OCI-LY1 (cell line): ENCODE data around the gene GIMAP1.
"Not testable (repeated sequence)": the region's sequence is repeated elsewhere in the genome, so short reads cannot be mapped to it uniquely, and the experiment has no call there.

Experiments used
- H2AFZ ChIP-seq: fragments of 200-600 bp; sonication (generic), shearing (Covaris generic); 2 replicates; pipeline ENCODE4 v1.6.0; 2014; ENCODE audit warnings: antibody characterized with exemption, mild to moderate bottlenecking, low read length
- H3F3A ChIP-seq: fragments of 200-600 bp; sonication (generic), shearing (Covaris generic); 2 replicates; pipeline ENCODE4 v1.6.0; 2014; ENCODE audit warnings: mild to moderate bottlenecking, antibody characterized with exemption, low read length, moderate library complexity; ENCODE audit not compliant: insufficient read depth
- H3K27ac ChIP-seq: fragments of 200-600 bp; sonication (generic); 2 replicates; pipeline ENCODE4 v1.5.1; 2014; ENCODE audit warnings: low read length, mixed run types, mild to moderate bottlenecking, low read depth; ENCODE audit not compliant: poor library complexity, severe bottlenecking
- H3K27me3 ChIP-seq: fragments of 200-600 bp; sonication (generic); 2 replicates; pipeline ENCODE4 v1.6.0; 2014; ENCODE audit warnings: antibody characterized with exemption, mild to moderate bottlenecking, low read length, moderate library complexity; ENCODE audit not compliant: insufficient read depth
- H3K36me3 ChIP-seq: fragments of 200-600 bp; sonication (generic); 2 replicates; pipeline ENCODE4 v1.6.1; 2014; ENCODE audit warnings: mild to moderate bottlenecking, antibody characterized with exemption, low read length, moderate library complexity, mixed read lengths; ENCODE audit not compliant: insufficient read depth
- H3K4me1 ChIP-seq: fragments of 200-600 bp; sonication (generic); 2 replicates; pipeline ENCODE4 v1.5.1; 2014; ENCODE audit warnings: mild to moderate bottlenecking, low read length, moderate library complexity; ENCODE audit not compliant: insufficient read depth, severe bottlenecking
- H3K4me2 ChIP-seq: fragments of 200-600 bp; sonication (generic), shearing (Covaris generic); 2 replicates; pipeline ENCODE4 v1.6.1; 2014; ENCODE audit warnings: low read length
- H3K4me3 ChIP-seq: fragments of 200-600 bp; sonication (generic); 2 replicates; pipeline ENCODE4 v1.5.1; 2014; ENCODE audit warnings: low read length, low read depth, mild to moderate bottlenecking, mixed read lengths; ENCODE audit not compliant: poor library complexity, severe bottlenecking
- H3K79me2 ChIP-seq: fragments of 200-600 bp; shearing (Covaris generic); 2 replicates; pipeline ENCODE4 v1.6.1; 2016; ENCODE audit warnings: mixed run types, low read length, mixed read lengths; ENCODE audit not compliant: insufficient read depth
- H3K9ac ChIP-seq: fragments of 200-600 bp; sonication (generic), shearing (Covaris generic); 2 replicates; pipeline ENCODE4 v1.6.1; 2014; ENCODE audit warnings: mild to moderate bottlenecking, low read length, mixed read lengths
- H3K9me2 ChIP-seq: fragments of 200-600 bp; sonication (generic), shearing (Covaris generic); 2 replicates; pipeline ENCODE4 v1.6.1; 2014; ENCODE audit warnings: low read depth, mild to moderate bottlenecking, low read length, mixed read lengths
- H3K9me3 ChIP-seq: fragments of 200-600 bp; shearing (Covaris generic); 2 replicates; pipeline ENCODE4 v1.6.1; 2014; ENCODE audit warnings: low read length, mixed read lengths
- H4K20me1 ChIP-seq: fragments of 200-600 bp; sonication (generic), shearing (Covaris generic); 2 replicates; pipeline ENCODE4 v1.6.0; 2016; ENCODE audit warnings: mild to moderate bottlenecking, low read length; ENCODE audit not compliant: insufficient read depth
- CTCF ChIP-seq: fragments of 200-600 bp; sonication (generic), shearing (Covaris generic); IDR thresholded peaks from 2 replicates; pipeline ENCODE4 v1.5.1; 2017; ENCODE audit warnings: mild to moderate bottlenecking, antibody characterized with exemption, low read length, moderate library complexity, mixed read lengths
- EZH2 ChIP-seq: fragments of 200-600 bp; sonication (generic), shearing (Covaris generic); IDR thresholded peaks from 2 replicates; pipeline ENCODE4 v1.8.0; 2017; ENCODE audit warnings: borderline replicate concordance, mixed run types, mild to moderate bottlenecking, antibody characterized with exemption, low read length, moderate library complexity, mixed read lengths

The GIMAP1 gene

GRCh38 chr7:150716368-150716767, at the start of gene GIMAP1:
TSS of gene GIMAP1 (plus strand) at chr7:150716613. CDS start at chr7:150719048, 2,435 bp downstream.
- Histone ChIP-seq H3K27ac (no peak within 1 kb of the TSS), H3K4me2 (no peak within 1 kb of the TSS), H3K9ac (no peak within 1 kb of the TSS), H3F3A (no peaks in the 10 kb centered on the region), H3K4me3 (no peak within 1 kb of the TSS), H2AFZ (no peak within 1 kb of the TSS), H3K9me2 (no peaks in the 10 kb centered on the region), H3K9me3 (no peaks in the 10 kb centered on the region), H3K4me1 (no peaks in the 10 kb centered on the region), H3K79me2 (no peaks in the 10 kb centered on the region), H3K27me3 (peaks cover 8% of the 10 kb centered on the region; the same call in 1 of the 2 replicates), H4K20me1 (no peaks in the 10 kb centered on the region), H3K36me3 (no peaks in the 10 kb centered on the region)
- no peak for TF ChIP-seq CTCF
- no peak for TF ChIP-seq EZH2

- Histone ChIP-seq H3K4me2 (no peak overlapping the region), H3K27ac (no peak overlapping the region), H4K20me1 (no peaks in the 10 kb centered on the region), H3K9ac (no peak overlapping the region), H3K79me2 (no peaks in the 10 kb centered on the region), H3K4me1 (no peaks in the 10 kb centered on the region), H3K9me3 (0 out of 2 replicates have a peak, but pooled peaks cover 5% of the 10 kb centered on the region), H3K4me3 (no peak overlapping the region), H2AFZ (no peak overlapping the region), H3K36me3 (no peaks in the 10 kb centered on the region), H3F3A (no peaks in the 10 kb centered on the region), H3K27me3 (no peaks in the 10 kb centered on the region), H3K9me2 (no peaks in the 10 kb centered on the region)
- TF ChIP-seq EZH2 (no peak), CTCF (no peak)
Measured at GRCh38 chr7:150668472-150668911, 47.9 kb upstream of the GIMAP1 start.

- Histone ChIP-seq H3K4me2 (no peak overlapping the region), H3K9me2 (no peaks in the 10 kb centered on the region), H3K79me2 (no peaks in the 10 kb centered on the region), H3F3A (no peaks in the 10 kb centered on the region), H3K9ac (no peak overlapping the region), H4K20me1 (no peaks in the 10 kb centered on the region), H3K27ac (no peak overlapping the region), H3K36me3 (no peaks in the 10 kb centered on the region), H3K4me3 (no peak overlapping the region), H3K27me3 (no peaks in the 10 kb centered on the region), H3K4me1 (no peaks in the 10 kb centered on the region), H3K9me3 (0 out of 2 replicates have a peak, but pooled peaks cover 5% of the 10 kb centered on the region), H2AFZ (no peak overlapping the region)
- TF ChIP-seq EZH2 (no peak), CTCF (no peak)
Measured at GRCh38 chr7:150668977-150669376, 47.4 kb upstream of the GIMAP1 start.

GRCh38 chr7:150671798-150672585, 44.4 kb upstream of the GIMAP1 start:
- not testable (repeated sequence) for H3K9ac ChIP-seq, H3K4me2 ChIP-seq, H3K4me1 ChIP-seq, H4K20me1 ChIP-seq, H3K79me2 ChIP-seq, H3F3A ChIP-seq, H3K27ac ChIP-seq, H3K4me3 ChIP-seq, H3K27me3 ChIP-seq, H3K36me3 ChIP-seq, H2AFZ ChIP-seq, H3K9me3 ChIP-seq, H3K9me2 ChIP-seq
